ENCODE results near the gene TBCC.

DNA sequence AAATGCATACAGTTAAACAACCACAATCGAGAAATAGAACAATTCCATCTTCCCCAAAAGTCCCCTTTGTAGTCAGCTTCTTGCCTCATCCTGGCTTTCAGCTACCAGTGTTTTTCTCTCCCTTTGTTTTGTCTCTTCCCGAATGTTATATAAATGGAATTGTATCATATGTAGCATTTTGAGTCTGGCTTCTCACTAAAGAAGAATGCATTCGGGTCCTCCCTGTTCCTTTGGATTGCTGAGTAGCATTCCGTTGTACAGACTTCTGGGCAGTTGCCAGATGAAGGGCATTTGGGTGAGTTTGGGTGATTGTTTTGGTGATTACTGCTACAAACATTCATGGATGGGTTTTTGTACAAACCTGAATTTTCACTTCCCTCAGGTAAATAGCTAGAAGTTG, 51.3 kb downstream of the TBCC start:
- TF ChIP-seq POLR2A (IDR thresholded peaks at IDR 0.05) (no peak), CTCF (IDR thresholded peaks at IDR 0.05) (no peak), EP300 (IDR thresholded peaks at IDR 0.05) (no peak)
